Fibroblast of pulmonary artery (primary cell): ENCODE measurements around the gene MAP3K10.

Experiments
- DNase-seq: peaks from one replicate; pipeline ENCODE4 v3.0.0-alpha.2; 2010; ENCODE audit warnings: low read depth
- H3K4me3 ChIP-seq: replicated peaks from 2 replicates; pipeline ENCODE4 v1.5.1; 2011; ENCODE audit warnings: low read depth, mild to moderate bottlenecking, control low read depth, low read length, moderate library complexity
- CTCF ChIP-seq: IDR thresholded peaks from 2 replicates; pipeline ENCODE4 v1.5.1; 2011; ENCODE audit warnings: mild to moderate bottlenecking, control low read depth, low read length, inconsistent platforms; ENCODE audit errors: missing control alignments

Gene MAP3K10

DNA sequence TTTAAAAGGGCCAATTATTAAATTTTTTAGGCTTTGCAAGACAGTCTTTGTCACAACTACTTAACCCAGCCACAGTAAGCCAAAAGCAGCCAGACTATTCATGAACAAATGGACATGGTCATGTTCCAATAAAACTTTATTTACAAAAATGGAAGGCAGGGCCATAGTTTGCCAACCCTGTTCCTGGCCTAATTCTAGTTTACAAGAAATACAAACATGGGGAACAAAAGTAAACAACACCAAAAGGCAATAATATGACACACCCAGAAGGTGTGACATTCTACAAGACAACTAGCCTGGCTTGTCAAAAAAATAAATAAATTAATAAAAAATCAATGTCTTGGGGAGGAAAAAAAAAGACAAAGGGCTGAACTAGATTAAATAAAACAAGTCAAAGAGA lies 60.0 kb downstream of the MAP3K10 start:
- no peak overlapping the region for H3K4me3 ChIP-seq
- no peak for TF ChIP-seq CTCF
- DNase-seq = no peak

DNA sequence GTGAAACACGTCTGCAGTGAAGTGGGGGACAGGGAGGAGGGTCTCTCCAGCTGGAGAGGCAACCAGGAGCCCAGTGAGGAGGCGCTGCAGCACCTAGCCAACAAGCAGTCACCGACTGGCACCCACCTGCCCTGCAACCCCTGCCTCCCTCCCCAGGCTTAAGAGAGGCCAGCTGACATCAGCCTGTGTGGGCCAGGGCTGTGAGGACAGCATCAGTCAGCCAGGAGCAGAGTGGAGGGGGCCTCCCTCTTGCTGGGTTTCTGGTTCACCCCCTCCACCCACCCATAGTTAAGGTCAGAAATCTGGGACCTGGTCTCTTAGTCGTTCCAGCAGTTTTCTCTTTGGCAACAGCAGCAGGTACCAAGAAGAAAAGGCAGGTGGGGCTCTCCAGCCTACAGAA lies 60.8 kb downstream of the MAP3K10 start:
- no peak for DNase-seq
- no peak overlapping the region for H3K4me3 ChIP-seq
- TF ChIP-seq CTCF = no peak

DNA sequence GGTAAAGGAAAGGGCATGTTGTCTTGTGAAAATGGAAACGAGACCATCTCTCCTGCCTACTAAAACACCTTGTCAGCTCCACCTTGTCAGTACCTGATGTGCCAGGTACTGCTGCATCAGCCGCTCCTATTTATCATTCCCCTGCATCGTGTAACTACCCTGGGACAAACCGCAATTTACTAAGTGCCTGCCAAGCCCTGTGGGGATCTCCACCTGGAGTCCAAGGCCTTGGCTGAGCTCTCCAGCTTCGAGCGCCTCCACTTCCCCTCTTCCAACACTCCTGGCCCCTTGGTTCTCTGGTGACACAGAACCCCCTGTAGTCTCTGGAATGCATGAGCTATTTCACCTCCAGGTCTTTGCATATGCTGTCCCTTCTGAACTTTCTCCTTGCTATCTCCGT lies 61.2 kb downstream of the MAP3K10 start:
- H3K4me3 ChIP-seq = no peak overlapping the region
- no peak for TF ChIP-seq CTCF
- no peak for DNase-seq

DNA sequence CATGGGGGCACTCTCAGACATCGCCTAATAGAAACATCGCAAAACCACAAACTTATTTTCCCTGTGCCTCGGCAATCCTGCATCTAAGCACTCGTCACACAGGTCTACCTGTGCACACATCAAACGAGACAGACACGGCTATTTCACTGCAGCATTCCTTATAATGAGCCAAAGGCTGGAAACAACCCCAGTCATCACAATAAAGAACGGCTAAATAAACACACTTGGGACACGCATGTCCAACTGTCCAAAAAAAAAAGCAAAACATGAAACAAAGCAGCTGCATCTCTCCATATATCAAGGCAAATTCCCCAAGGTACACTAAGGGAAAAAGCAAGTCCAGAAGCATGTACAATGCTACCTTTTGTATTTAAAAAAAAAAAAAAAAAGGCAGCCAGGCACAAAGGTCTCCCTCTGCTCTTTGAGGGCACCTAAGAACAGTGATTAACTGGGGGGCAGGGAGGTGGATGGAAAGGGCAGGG lies 62.4 kb downstream of the MAP3K10 start:
- TF ChIP-seq CTCF = no peak
- DNase-seq = no peak
- H3K4me3 ChIP-seq = no peak overlapping the region

DNA sequence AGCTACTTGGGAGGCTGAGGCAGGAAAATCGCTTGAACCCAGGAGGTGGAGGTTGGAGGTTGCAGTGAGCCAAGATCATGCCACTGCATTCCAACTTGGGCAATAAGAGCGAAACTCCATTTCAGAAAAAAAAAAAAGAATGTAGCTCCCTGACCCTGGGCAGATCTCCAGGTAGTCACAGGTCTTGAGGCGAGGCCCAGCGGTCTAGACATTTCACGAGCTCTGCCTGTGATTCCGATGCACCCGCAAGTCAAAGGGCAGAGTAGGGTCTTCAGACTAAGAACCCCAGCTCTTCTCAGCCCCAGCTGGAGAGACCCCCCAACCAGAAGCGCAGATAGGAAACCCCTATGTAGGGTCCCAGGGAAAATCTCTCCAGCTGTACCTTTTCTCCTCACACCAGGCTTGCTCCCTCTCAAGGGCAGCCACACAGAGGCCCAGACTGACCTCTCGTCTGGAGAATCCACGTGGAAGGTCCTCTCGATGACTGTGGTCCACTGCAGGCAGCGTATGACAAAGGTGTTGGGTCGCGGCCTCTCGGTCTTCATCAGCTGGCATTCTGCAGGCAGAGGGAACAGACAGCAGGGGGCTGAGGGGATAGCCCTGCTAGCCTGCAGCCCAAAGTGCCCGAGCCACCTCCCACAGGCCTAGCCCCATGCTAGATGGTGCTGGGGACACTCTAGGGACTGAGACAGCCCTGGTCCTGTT lies 63.6 kb downstream of the MAP3K10 start:
- DNase-seq = no peak
- TF ChIP-seq CTCF = no peak
- no peak overlapping the region for H3K4me3 ChIP-seq

GRCh38 chr19:40255619-40256166 lies 64.5 kb downstream of the MAP3K10 start:
- no peak overlapping the region for H3K4me3 ChIP-seq
- DNase-seq = no peak
- TF ChIP-seq CTCF = no peak

- H3K4me3 ChIP-seq = no peak overlapping the region
- TF ChIP-seq CTCF = no peak
- DNase-seq = no peak
Observed at GRCh38 chr19:40256512-40256911, 65.3 kb downstream of the MAP3K10 start.
